Keratinocyte (primary cell): ENCODE results near the gene MS4A18. TPM values are rescaled to one million over a fixed set of nuclear protein-coding genes. Genes with fewer than 3 reads are reported as not detected.

ENCODE experiments used
- DNase-seq: peaks from one replicate; pipeline ENCODE4 v3.0.0-alpha.2; 2011; ENCODE audit warnings: low read depth, missing footprints, low spot score
- FAIRE-seq: peaks from 2 replicates; lab custom pipeline; 2011; peaks lifted over from hg19 to GRCh38; lab: Jason Lieb, UNC
- H2AFZ ChIP-seq: 2 replicates; pipeline ENCODE4 v1.6.0; 2012; ENCODE audit warnings: low read length, control low read depth, inconsistent platforms; ENCODE audit not compliant: control insufficient read depth
- H3K27ac ChIP-seq: 2 replicates; pipeline ENCODE4 v1.5.1; 2011; ENCODE audit warnings: low read length; ENCODE audit not compliant: control insufficient read depth, insufficient read depth
- H3K27me3 ChIP-seq: 3 replicates; pipeline ENCODE4 v1.6.0; 2011; ENCODE audit warnings: low read length; ENCODE audit not compliant: control insufficient read depth, insufficient read depth; ENCODE audit errors: extremely low read depth
- H3K36me3 ChIP-seq, 2 experiments: 2 replicates in 1 of 2; 3 replicates in 1 of 2; pipeline ENCODE4 v1.5.1; 2011; ENCODE audit warnings: low read length in 2 of 2, mild to moderate bottlenecking in 1 of 2; ENCODE audit not compliant: control insufficient read depth in 2 of 2, insufficient read depth in 2 of 2; ENCODE audit errors: extremely low read depth in 1 of 2
- H3K4me1 ChIP-seq: 3 replicates; pipeline ENCODE4 v1.5.1; 2011; ENCODE audit warnings: low read length; ENCODE audit not compliant: control insufficient read depth, insufficient read depth; ENCODE audit errors: extremely low read depth
- H3K4me2 ChIP-seq: 3 replicates; pipeline ENCODE4 v1.6.0; 2011; ENCODE audit warnings: low read depth, low read length; ENCODE audit not compliant: control insufficient read depth, insufficient read depth; ENCODE audit errors: extremely low read depth
- H3K4me3 ChIP-seq, 3 experiments: fragments of 200-600 bp in 1 of 3; sonication (generic) in 1 of 3; 2 replicates in 2 of 3; 3 replicates in 1 of 3; pipeline ENCODE4 v1.5.1; 2011 to 2016; ENCODE audit warnings: low read length in 3 of 3, mild to moderate bottlenecking in 3 of 3, control low read depth in 2 of 3, inconsistent platforms in 1 of 3, low read depth in 1 of 3, mixed read lengths in 1 of 3, mixed run types in 1 of 3, moderate library complexity in 1 of 3; ENCODE audit not compliant: control insufficient read depth in 2 of 3, insufficient read depth in 2 of 3; ENCODE audit errors: extremely low read depth in 1 of 3
- H3K79me2 ChIP-seq: 2 replicates; pipeline ENCODE4 v1.6.0; 2012; ENCODE audit warnings: low read length; ENCODE audit not compliant: control insufficient read depth, insufficient read depth
- H3K9ac ChIP-seq: 3 replicates; pipeline ENCODE4 v1.6.0; 2011; ENCODE audit warnings: low read length; ENCODE audit not compliant: control insufficient read depth, insufficient read depth; ENCODE audit errors: extremely low read depth
- H3K9me1 ChIP-seq: 3 replicates; pipeline ENCODE4 v1.6.0; 2011; ENCODE audit warnings: low read length; ENCODE audit not compliant: control insufficient read depth, insufficient read depth; ENCODE audit errors: extremely low read depth
- H3K9me3 ChIP-seq: 2 replicates; pipeline ENCODE4 v1.5.1; 2012; ENCODE audit warnings: low read depth, low read length; ENCODE audit not compliant: control insufficient read depth
- H4K20me1 ChIP-seq: 3 replicates; pipeline ENCODE4 v1.6.0; 2011; ENCODE audit warnings: low read length; ENCODE audit not compliant: control insufficient read depth, insufficient read depth; ENCODE audit errors: extremely low read depth
- EZH2 ChIP-seq: IDR thresholded peaks from one replicate; pipeline ENCODE4 v1.6.1; 2012; ENCODE audit warnings: inconsistent platforms, mild to moderate bottlenecking, low read length, moderate library complexity
- dilution Hi-C: fragments of 300-500 bp; cut with MboI; formaldehyde crosslinking; loops from one replicate; pipeline ENCODE4 v1.7.0; 2020; ENCODE audit warnings: low sequenced_read_pairs; ENCODE audit not compliant: extremely low pct_ligation_motif_present
- polyA plus RNA-seq, 5 experiments: library from polyadenylated mRNA; depleted of rRNA in 3 of 5; stranded (reverse) in 3 of 5; stranded (forward) in 1 of 5; unstranded in 1 of 5; fragments of >200 nt; gene quantifications; 1 replicate in 1 of 5; 2 replicates in 3 of 5; 3 replicates in 1 of 5; pipeline versions ENCODE4 v1.2.1 to v1.2.3, GENCODE V29; 2011 to 2012; ENCODE audit warnings: missing spikeins in 2 of 5, low read depth in 1 of 5, low replicate concordance in 1 of 5
- TF ChIP-seq, protein P1 (sequence below), 3 experiments: IDR thresholded peaks in 1 of 3; conservative IDR thresholded peaks in 1 of 3; optimal IDR thresholded peaks in 1 of 3; 2 replicates in 2 of 3; 3 replicates in 1 of 3; pipeline versions ENCODE3 to v1.5.1; 2011; ENCODE audit warnings: low read length in 3 of 3, mild to moderate bottlenecking in 3 of 3, moderate library complexity in 2 of 3, control low read depth in 1 of 3, inconsistent platforms in 1 of 3; ENCODE audit not compliant: insufficient read depth in 2 of 3; ENCODE audit errors: extremely low read depth in 1 of 3

Gene MS4A18
- polyA plus RNA-seq, 1 donor (not counting 4 experiments of a cell fraction or from before 2014, with no cell fraction given): not detected

DNA sequence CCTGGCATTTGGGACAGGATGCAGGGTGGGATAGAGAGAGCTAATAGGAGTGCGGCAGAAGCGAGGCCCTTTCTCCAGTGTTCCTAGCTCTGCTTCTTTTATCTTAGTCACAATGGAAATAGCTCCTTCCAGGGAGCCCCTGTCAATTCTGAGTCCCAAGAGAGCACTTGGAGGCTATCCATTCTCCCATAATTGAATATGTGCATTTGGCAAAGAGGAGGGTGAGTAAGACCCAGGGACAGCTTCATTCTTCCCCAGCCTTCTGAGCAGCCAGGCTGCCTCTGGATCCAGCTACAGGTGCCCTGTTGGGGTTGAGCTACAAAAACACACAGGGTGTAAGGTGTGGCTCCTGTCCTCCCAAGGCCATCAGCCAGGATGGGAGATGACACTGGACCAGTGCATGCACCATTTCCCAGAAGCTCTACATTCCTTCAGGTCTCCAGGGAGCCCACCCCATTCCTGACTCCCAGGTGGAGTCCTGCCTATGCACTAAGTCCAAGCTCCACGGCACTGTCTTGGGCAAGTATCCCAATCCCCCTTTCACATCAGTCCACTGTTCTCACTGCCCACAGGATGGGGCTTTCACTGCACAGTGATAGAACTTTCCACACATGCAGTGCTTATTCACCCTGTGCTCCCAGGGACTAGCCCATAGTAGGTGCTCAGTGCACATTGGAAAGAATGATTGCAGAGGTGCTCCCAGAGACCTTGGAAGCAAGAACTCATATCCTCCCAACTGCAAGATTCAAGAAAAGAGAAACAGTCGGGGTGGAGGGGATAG, 66.8 kb downstream of the MS4A18 start:
- Histone ChIP-seq H3K27me3 (no peaks in the 10 kb centered on the region), H3K79me2 (no peaks in the 10 kb centered on the region), H3K4me2 (no peak overlapping the region), H4K20me1 (no peaks in the 10 kb centered on the region), H3K4me1 (no peaks in the 10 kb centered on the region), H3K4me3 (no peak overlapping the region), H2AFZ (no peak overlapping the region), H3K27ac (no peak overlapping the region), H3K9me1 (no peaks in the 10 kb centered on the region), H3K9me3 (peaks cover 3% of the 10 kb centered on the region), H3K36me3 (no peaks in the 10 kb centered on the region), H3K9ac (no peak overlapping the region)
- DNase-seq (no peak), FAIRE-seq (no peak)
- dilution Hi-C loops: no loop called here
- TF ChIP-seq, protein P1, sequence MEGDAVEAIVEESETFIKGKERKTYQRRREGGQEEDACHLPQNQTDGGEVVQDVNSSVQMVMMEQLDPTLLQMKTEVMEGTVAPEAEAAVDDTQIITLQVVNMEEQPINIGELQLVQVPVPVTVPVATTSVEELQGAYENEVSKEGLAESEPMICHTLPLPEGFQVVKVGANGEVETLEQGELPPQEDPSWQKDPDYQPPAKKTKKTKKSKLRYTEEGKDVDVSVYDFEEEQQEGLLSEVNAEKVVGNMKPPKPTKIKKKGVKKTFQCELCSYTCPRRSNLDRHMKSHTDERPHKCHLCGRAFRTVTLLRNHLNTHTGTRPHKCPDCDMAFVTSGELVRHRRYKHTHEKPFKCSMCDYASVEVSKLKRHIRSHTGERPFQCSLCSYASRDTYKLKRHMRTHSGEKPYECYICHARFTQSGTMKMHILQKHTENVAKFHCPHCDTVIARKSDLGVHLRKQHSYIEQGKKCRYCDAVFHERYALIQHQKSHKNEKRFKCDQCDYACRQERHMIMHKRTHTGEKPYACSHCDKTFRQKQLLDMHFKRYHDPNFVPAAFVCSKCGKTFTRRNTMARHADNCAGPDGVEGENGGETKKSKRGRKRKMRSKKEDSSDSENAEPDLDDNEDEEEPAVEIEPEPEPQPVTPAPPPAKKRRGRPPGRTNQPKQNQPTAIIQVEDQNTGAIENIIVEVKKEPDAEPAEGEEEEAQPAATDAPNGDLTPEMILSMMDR (optimal IDR thresholded peaks at IDR 0.05 in 1 of 3, IDR thresholded peaks at IDR 0.05 in 1 of 3, conservative IDR thresholded peaks at IDR 0.05 in 1 of 3; ENCODE audit: extremely low read depth in 1 of 3, insufficient read depth in 2 of 3, low read length in 3 of 3): no peak
- TF ChIP-seq EZH2: no peak

DNA sequence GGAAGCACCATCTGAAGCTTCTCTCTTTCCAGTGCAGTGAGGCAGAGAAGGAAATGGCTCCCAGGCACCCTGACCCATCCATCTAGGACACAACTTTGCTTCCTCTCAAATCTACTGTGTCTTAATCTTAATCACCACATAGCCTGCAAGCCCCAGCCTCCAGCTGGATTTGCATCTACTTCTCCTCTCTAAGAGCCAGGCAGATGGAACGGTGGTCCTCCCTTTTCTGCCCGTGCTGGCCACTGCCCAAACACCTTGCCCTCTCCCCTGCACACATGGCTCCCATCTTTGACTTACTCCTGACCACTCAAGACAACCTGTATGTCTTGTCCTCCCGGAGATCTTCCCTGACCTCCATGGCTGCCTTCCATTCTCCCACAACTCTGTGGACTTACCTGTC, 68.0 kb downstream of the MS4A18 start:
- H3K4me1 ChIP-seq: no peaks in the 10 kb centered on the region
- H3K27me3 ChIP-seq: no peaks in the 10 kb centered on the region
- H3K9me3 ChIP-seq: peaks cover 3% of the 10 kb centered on the region
- DNase-seq: no peak
- dilution Hi-C loops: no loop called here
- TF ChIP-seq, protein P1 (optimal IDR thresholded peaks at IDR 0.05 in 1 of 3, IDR thresholded peaks at IDR 0.05 in 1 of 3, conservative IDR thresholded peaks at IDR 0.05 in 1 of 3; ENCODE audit: extremely low read depth in 1 of 3, insufficient read depth in 2 of 3, low read length in 3 of 3): no peak
- no peak for TF ChIP-seq EZH2
- H3K27ac ChIP-seq: no peak overlapping the region
- H3K36me3 ChIP-seq: no peaks in the 10 kb centered on the region
- no peaks in the 10 kb centered on the region for H4K20me1 ChIP-seq
- no peak overlapping the region for H3K4me3 ChIP-seq
- H3K79me2 ChIP-seq: no peaks in the 10 kb centered on the region
- no peaks in the 10 kb centered on the region for H3K9me1 ChIP-seq
- FAIRE-seq: no peak
- no peak overlapping the region for H3K9ac ChIP-seq
- no peak overlapping the region for H2AFZ ChIP-seq
- no peak overlapping the region for H3K4me2 ChIP-seq

Other genes starting within 250 kb of the MS4A18 start
- gene MS4A12, start 231.9 kb upstream of the MS4A18 start, polyA plus RNA-seq: not detected in 3 replicates
- gene MS4A13, start 209.3 kb upstream of the MS4A18 start, polyA plus RNA-seq: not detected in 3 replicates
- gene MS4A8, start 25.1 kb upstream of the MS4A18 start, polyA plus RNA-seq: not detected in 3 replicates
- 0.03 TPM in 1 of 3 replicates, not detected in the others for gene MS4A15, start 32.1 kb downstream of the MS4A18 start, polyA plus RNA-seq
- not detected in 3 replicates for gene MS4A10, start 60.6 kb downstream of the MS4A18 start, polyA plus RNA-seq
- 21.4 to 44.1 TPM (median 29.3 TPM) in 3 replicates for gene CCDC86, start 117.4 kb downstream of the MS4A18 start, polyA plus RNA-seq
- gene PTGDR2, start 131.2 kb downstream of the MS4A18 start, polyA plus RNA-seq: not detected in 3 replicates
- not detected in 3 replicates for gene ZP1, start 142.8 kb downstream of the MS4A18 start, polyA plus RNA-seq
- gene PRPF19, start 181.9 kb downstream of the MS4A18 start, polyA plus RNA-seq: 16.9 to 67.7 TPM (median 35.4 TPM) in 3 replicates
- 19.0 to 42.3 TPM (median 25.2 TPM) in 3 replicates for gene TMEM109, start 189.4 kb downstream of the MS4A18 start, polyA plus RNA-seq
- gene TMEM132A, start 199.7 kb downstream of the MS4A18 start, polyA plus RNA-seq: 16.6 to 54.1 TPM (median 29.7 TPM) in 3 replicates
- 0.79 to 2.0 TPM (median 1.0 TPM) in 3 replicates for gene SLC15A3, start 227.5 kb downstream of the MS4A18 start, polyA plus RNA-seq
- gene CD6, start 247.0 kb downstream of the MS4A18 start, polyA plus RNA-seq: 0.03 TPM in 3 replicates